Endodermal cell (in vitro differentiated cells): ENCODE data around the gene LTBP3. TPM values are rescaled to one million over a fixed set of nuclear protein-coding genes. Genes with fewer than 3 reads are reported as not detected.
A peak's percentile ranks its signal among the peaks of the same experiment; 100 is the strongest.

ENCODE experiments used
- DNase-seq: peaks from one replicate; pipeline ENCODE4 v3.0.0-alpha.2; 2017
- H3K27ac ChIP-seq: 2 replicates; pipeline ENCODE4 v1.5.1; 2013; ENCODE audit warnings: mild to moderate bottlenecking, low read depth, low read length, moderate library complexity
- H3K27me3 ChIP-seq: 2 replicates; pipeline ENCODE4 v1.6.1; 2013; ENCODE audit warnings: mild to moderate bottlenecking, low read length, moderate library complexity; ENCODE audit not compliant: insufficient read depth, control insufficient read depth, poor library complexity, severe bottlenecking
- H3K36me3 ChIP-seq: 2 replicates; pipeline ENCODE4 v1.7.0; 2013; ENCODE audit warnings: mild to moderate bottlenecking, low read length, moderate library complexity; ENCODE audit not compliant: control insufficient read depth, insufficient read depth
- H3K4me1 ChIP-seq: one replicate; pipeline ENCODE4 v1.7.0; 2013; ENCODE audit warnings: low read length; ENCODE audit not compliant: control insufficient read depth, insufficient read depth
- H3K4me3 ChIP-seq: 2 replicates; pipeline ENCODE4 v1.5.1; 2013; ENCODE audit warnings: mild to moderate bottlenecking, low read length, moderate library complexity
- H3K9ac ChIP-seq: 2 replicates; pipeline ENCODE4 v1.6.1; 2013; ENCODE audit warnings: mild to moderate bottlenecking, low read length, moderate library complexity; ENCODE audit not compliant: poor library complexity, severe bottlenecking; ENCODE audit errors: extremely low read depth
- H3K9me3 ChIP-seq: 2 replicates; pipeline ENCODE4 v1.6.1; 2013; ENCODE audit warnings: mild to moderate bottlenecking, low read length, moderate library complexity; ENCODE audit not compliant: control insufficient read depth
- H3K27ac Mint-ChIP-seq: 2 replicates; pipeline ENCODE4 v1.8.0; 2020; ENCODE audit warnings: mixed read lengths
- H3K27me3 Mint-ChIP-seq: 2 replicates; pipeline ENCODE4 v1.8.0; 2021; ENCODE audit warnings: mild to moderate bottlenecking, mixed read lengths; ENCODE audit not compliant: insufficient read depth
- H3K36me3 Mint-ChIP-seq: 2 replicates; pipeline ENCODE4 v1.8.0; 2020; ENCODE audit warnings: low read depth, mixed read lengths
- H3K4me1 Mint-ChIP-seq: 2 replicates; pipeline ENCODE4 v1.8.0; 2020; ENCODE audit warnings: mixed read lengths
- H3K4me3 Mint-ChIP-seq: 2 replicates; pipeline ENCODE4 v1.8.0; 2020; ENCODE audit warnings: mild to moderate bottlenecking, moderate library complexity, mixed read lengths
- H3K9me3 Mint-ChIP-seq: 2 replicates; pipeline ENCODE4 v1.8.0; 2020; ENCODE audit warnings: mild to moderate bottlenecking, mixed read lengths
- WGBS, 2 experiments: methylation state at CpG; one replicate each; pipeline versions ENCODE4 v1.1.5 to v1.1.7; 2013; ENCODE audit warnings: missing lambda C conversion rate in 2 of 2, mixed read lengths in 1 of 2; ENCODE audit not compliant: insufficient coverage in 1 of 2, insufficient read length in 1 of 2; 5-methylcytosine and 5-hydroxymethylcytosine counted together
- total RNA-seq, 2 donors: library from RNA; stranded (reverse); fragmentation: NEBNext Ultra II Directional in 1 of 2; extraction: Animal tissue kit (Norgen Biotek cat#: 25700) in 1 of 2; gene quantifications; 2 replicates in 1 of 2; 3 replicates in 1 of 2; pipeline ENCODE4 v1.2.1, GENCODE V29; 2021
- TF ChIP-seq, protein P1 (sequence below): fragments of 200-600 bp; sonication (generic); conservative IDR thresholded peaks from 2 replicates; pipeline ENCODE4 v1.5.0; 2021; ENCODE audit warnings: antibody characterized with exemption, mild to moderate bottlenecking

Gene LTBP3
- total RNA-seq, 2 donors from 2014 or later: 19.7 to 24.2 TPM

DNA sequence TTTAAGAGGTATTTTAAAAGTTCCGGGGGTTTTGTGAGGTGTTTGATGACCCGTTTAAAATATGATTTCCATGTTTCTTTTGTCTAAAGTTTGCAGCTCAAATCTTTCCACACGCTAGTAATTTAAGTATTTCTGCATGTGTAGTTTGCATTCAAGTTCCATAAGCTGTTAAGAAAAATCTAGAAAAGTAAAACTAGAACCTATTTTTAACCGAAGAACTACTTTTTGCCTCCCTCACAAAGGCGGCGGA is 59.5 kb downstream of the LTBP3 start:
- Histone ChIP-seq H3K27me3 (no peaks in the 10 kb centered on the region), H3K4me1 (no peaks in the 10 kb centered on the region), H3K9me3 (no peaks in the 10 kb centered on the region), H3K36me3 (peaks cover 39% of the 10 kb centered on the region), H3K9ac (peak overlapping the region; percentile 100), H3K4me3 (peak overlapping the region; percentile 97), H3K27ac (peak overlapping the region; percentile 99)
- peaks cover 19% of the 10 kb centered on the region for H3K4me1 Mint-ChIP-seq
- WGBS, 2 experiments: 0 to 2% methylated on average over 3 to 5 of the region's 6 CpGs
- TF ChIP-seq, protein P1, sequence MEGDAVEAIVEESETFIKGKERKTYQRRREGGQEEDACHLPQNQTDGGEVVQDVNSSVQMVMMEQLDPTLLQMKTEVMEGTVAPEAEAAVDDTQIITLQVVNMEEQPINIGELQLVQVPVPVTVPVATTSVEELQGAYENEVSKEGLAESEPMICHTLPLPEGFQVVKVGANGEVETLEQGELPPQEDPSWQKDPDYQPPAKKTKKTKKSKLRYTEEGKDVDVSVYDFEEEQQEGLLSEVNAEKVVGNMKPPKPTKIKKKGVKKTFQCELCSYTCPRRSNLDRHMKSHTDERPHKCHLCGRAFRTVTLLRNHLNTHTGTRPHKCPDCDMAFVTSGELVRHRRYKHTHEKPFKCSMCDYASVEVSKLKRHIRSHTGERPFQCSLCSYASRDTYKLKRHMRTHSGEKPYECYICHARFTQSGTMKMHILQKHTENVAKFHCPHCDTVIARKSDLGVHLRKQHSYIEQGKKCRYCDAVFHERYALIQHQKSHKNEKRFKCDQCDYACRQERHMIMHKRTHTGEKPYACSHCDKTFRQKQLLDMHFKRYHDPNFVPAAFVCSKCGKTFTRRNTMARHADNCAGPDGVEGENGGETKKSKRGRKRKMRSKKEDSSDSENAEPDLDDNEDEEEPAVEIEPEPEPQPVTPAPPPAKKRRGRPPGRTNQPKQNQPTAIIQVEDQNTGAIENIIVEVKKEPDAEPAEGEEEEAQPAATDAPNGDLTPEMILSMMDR: no peak
- no peak for DNase-seq
- no peak overlapping the region for H3K27ac Mint-ChIP-seq
- H3K4me3 Mint-ChIP-seq: no peak overlapping the region
- H3K27me3 Mint-ChIP-seq: no peaks in the 10 kb centered on the region
- H3K9me3 Mint-ChIP-seq: no peaks in the 10 kb centered on the region
- peaks cover 3% of the 10 kb centered on the region for H3K36me3 Mint-ChIP-seq

DNA sequence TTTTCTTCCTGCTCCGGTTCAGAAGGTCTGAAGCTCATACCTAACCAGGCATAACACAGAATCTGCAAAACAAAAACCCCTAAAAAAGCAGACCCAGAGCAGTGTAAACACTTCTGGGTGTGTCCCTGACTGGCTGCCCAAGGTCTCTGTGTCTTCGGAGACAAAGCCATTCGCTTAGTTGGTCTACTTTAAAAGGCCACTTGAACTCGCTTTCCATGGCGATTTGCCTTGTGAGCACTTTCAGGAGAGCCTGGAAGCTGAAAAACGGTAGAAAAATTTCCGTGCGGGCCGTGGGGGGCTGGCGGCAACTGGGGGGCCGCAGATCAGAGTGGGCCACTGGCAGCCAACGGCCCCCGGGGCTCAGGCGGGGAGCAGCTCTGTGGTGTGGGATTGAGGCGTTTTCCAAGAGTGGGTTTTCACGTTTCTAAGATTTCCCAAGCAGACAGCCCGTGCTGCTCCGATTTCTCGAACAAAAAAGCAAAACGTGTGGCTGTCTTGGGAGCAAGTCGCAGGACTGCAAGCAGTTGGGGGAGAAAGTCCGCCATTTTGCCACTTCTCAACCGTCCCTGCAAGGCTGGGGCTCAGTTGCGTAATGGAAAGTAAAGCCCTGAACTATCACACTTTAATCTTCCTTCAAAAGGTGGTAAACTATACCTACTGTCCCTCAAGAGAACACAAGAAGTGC is 60.0 kb downstream of the LTBP3 start:
- Histone ChIP-seq H3K9ac (peak overlapping the region; percentile 100), H3K4me3 (peak overlapping the region; percentile 97), H3K27me3 (no peaks in the 10 kb centered on the region), H3K9me3 (no peaks in the 10 kb centered on the region), H3K4me1 (no peaks in the 10 kb centered on the region), H3K36me3 (peaks cover 35% of the 10 kb centered on the region), H3K27ac (peak overlapping the region; percentile 99)
- no peak overlapping the region for H3K4me3 Mint-ChIP-seq
- TF ChIP-seq, protein P1: no peak
- DNase-seq: peak; percentile 71
- WGBS, 2 experiments: 2 to 3% methylated on average over 21 to 24 of the region's 24 CpGs
- H3K36me3 Mint-ChIP-seq: no peaks in the 10 kb centered on the region
- no peak overlapping the region for H3K27ac Mint-ChIP-seq
- no peaks in the 10 kb centered on the region for H3K27me3 Mint-ChIP-seq
- peaks cover 23% of the 10 kb centered on the region for H3K4me1 Mint-ChIP-seq
- no peaks in the 10 kb centered on the region for H3K9me3 Mint-ChIP-seq

DNA sequence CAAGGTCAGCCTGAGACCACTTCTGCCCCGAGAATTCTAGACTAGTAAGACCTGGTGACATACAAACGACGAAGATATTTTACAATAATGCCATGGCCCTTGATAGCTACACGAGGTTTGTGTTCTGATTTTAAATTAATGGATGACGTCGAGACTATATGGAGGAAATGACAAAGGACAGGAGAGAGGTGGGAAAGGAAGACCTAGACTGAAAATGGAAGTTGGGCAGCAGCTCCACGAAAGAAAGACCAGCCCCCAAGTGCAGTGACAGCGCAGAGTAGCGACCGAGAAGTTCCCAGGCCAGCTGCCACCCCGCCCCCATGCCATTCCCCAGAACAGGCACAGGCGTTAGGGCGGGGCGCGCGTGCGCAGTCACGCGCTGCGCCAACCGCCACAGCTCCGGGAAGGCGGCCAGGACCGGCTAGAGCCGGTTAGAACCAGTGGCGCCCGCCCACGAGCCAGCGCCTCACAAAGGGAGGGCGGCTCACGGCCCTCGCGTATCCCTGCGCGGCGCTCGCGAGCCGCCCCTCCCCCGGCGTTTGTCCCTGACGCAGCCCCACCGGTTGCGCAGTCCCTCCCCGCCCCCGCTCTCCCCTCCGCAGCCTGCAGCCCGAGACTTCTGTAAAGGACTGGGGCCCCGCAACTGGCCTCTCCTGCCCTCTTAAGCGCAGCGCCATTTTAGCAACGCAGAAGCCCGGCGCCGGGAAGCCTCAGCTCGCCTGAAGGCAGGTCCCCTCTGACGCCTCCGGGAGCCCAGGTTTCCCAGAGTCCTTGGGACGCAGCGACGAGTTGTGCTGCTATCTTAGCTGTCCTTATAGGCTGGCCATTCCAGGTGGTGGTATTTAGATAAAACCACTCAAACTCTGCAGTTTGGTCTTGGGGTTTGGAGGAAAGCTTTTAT is 60.8 kb downstream of the LTBP3 start:
- TF ChIP-seq, protein P1: no peak
- H3K27me3 Mint-ChIP-seq: no peaks in the 10 kb centered on the region
- H3K27ac ChIP-seq: peak overlapping the region; percentile 99
- peak overlapping the region; percentile 96 for H3K27ac Mint-ChIP-seq
- peak overlapping the region; percentile 97 for H3K4me3 ChIP-seq
- H3K9me3 Mint-ChIP-seq: no peaks in the 10 kb centered on the region
- no peak overlapping the region for H3K4me3 Mint-ChIP-seq
- peaks cover 31% of the 10 kb centered on the region for H3K4me1 Mint-ChIP-seq
- H3K27me3 ChIP-seq: no peaks in the 10 kb centered on the region
- 2 to 4% methylated on average over 31 to 61 of the region's 61 CpGs for WGBS, 2 experiments
- no peaks in the 10 kb centered on the region for H3K9me3 ChIP-seq
- peak; percentile 99 for DNase-seq
- peak overlapping the region; percentile 100 for H3K9ac ChIP-seq
- H3K4me1 ChIP-seq: peaks cover 6% of the 10 kb centered on the region
- peaks cover 27% of the 10 kb centered on the region for H3K36me3 ChIP-seq
- no peaks in the 10 kb centered on the region for H3K36me3 Mint-ChIP-seq
